Transverse colon (tissue), 4 donors: ENCODE data around the gene STX8. TPM values are rescaled to one million over a fixed set of nuclear protein-coding genes. Genes with fewer than 3 reads are reported as not detected.

ENCODE experiments used
- DNase-seq: peaks from one replicate; pipeline ENCODE4 v3.0.0-alpha.2; 2019
- H3K27ac ChIP-seq, 4 donors: fragments of 200-600 bp; sonication (generic); 2 replicates each; pipeline ENCODE4 v1.5.1; 2016 to 2018; ENCODE audit warnings: inconsistent platforms in 4 of 4
- H3K27me3 ChIP-seq: fragments of 200-600 bp; sonication (generic); 2 replicates; pipeline ENCODE4 v1.5.1; 2017; ENCODE audit warnings: inconsistent platforms
- H3K36me3 ChIP-seq, 4 donors: fragments of 200-600 bp; sonication (generic); 2 replicates each; pipeline ENCODE4 v1.5.1; 2017 to 2019; ENCODE audit warnings: inconsistent platforms in 4 of 4
- H3K4me1 ChIP-seq, 4 donors: fragments of 200-600 bp; sonication (generic); 2 replicates each; pipeline ENCODE4 v1.5.1; 2017 to 2020; ENCODE audit warnings: inconsistent platforms in 4 of 4
- H3K4me3 ChIP-seq, 4 donors: fragments of 200-600 bp; sonication (generic); 1 replicate in 1 of 4; 2 replicates in 3 of 4; pipeline versions ENCODE4 v1.5.1 to v1.6.1; 2017 to 2019; ENCODE audit warnings: inconsistent platforms in 4 of 4
- H3K9me3 ChIP-seq, 2 donors: fragments of 200-600 bp; sonication (generic); 2 replicates each; pipeline ENCODE4 v1.5.1; 2017 to 2019; ENCODE audit warnings: inconsistent platforms in 2 of 2
- EP300 ChIP-seq: sonication (generic); formaldehyde crosslinking; IDR thresholded peaks from one replicate; pipeline ENCODE4 v1.6.1; 2017; ENCODE audit warnings: antibody characterized with exemption, low read depth
- POLR2A ChIP-seq: fragments of 450-650 bp; IDR thresholded peaks from one replicate; pipeline ENCODE4 v1.6.1; 2016; ENCODE audit warnings: antibody characterized with exemption, mild to moderate bottlenecking, moderate library complexity
- POLR2AphosphoS5 ChIP-seq, 3 donors: sonication (generic); formaldehyde crosslinking; IDR thresholded peaks; one replicate each; pipeline ENCODE4 v1.6.1; 2016; ENCODE audit warnings: antibody characterized with exemption in 3 of 3
- WGBS, 2 donors: methylation state at CpG; one replicate each; pipeline ENCODE4 v1.1.5; 2018; ENCODE audit warnings: low coverage in 1 of 2; 5-methylcytosine and 5-hydroxymethylcytosine counted together
- in situ Hi-C, 4 donors: fragments of 200-750 bp; cut with MboI; loops; one replicate each; pipeline versions ENCODE4 v1.15.0 to v1.15.1; 2017; ENCODE audit warnings: low sequenced_read_pairs in 3 of 4, low pct_ligation_motif_present in 1 of 4, low pct_unique_long_range_greater_than_20kb in 1 of 4
- intact Hi-C: fragments of 100-400 bp; cut with DNase I; formaldehyde crosslinking; loops from one replicate; pipeline ENCODE4 v1.15.1; 2023; ENCODE audit warnings: low total_unique reads
- total RNA-seq, 4 donors: library from RNA; depleted of rRNA; stranded (reverse); fragments of >200 nt; gene quantifications; one replicate each; pipeline ENCODE4 v1.1.0, GENCODE V29; 2016
- TF ChIP-seq, protein P1 (sequence below), 5 experiments: fragments of 200-600 bp in 3 of 5; fragments of 450-650 bp in 2 of 5; sonication (generic) in 3 of 5; IDR thresholded peaks; 1 replicate in 2 of 5; 2 replicates in 3 of 5; pipeline ENCODE4 v1.5.1; 2016 to 2017; ENCODE audit warnings: antibody characterized with exemption in 5 of 5, inconsistent platforms in 3 of 5, mild to moderate bottlenecking in 2 of 5, moderate library complexity in 1 of 5

STX8 gene
- total RNA-seq, 4 donors from 2014 or later = 18.0 to 53.8 (median 38.3) TPM

DNA sequence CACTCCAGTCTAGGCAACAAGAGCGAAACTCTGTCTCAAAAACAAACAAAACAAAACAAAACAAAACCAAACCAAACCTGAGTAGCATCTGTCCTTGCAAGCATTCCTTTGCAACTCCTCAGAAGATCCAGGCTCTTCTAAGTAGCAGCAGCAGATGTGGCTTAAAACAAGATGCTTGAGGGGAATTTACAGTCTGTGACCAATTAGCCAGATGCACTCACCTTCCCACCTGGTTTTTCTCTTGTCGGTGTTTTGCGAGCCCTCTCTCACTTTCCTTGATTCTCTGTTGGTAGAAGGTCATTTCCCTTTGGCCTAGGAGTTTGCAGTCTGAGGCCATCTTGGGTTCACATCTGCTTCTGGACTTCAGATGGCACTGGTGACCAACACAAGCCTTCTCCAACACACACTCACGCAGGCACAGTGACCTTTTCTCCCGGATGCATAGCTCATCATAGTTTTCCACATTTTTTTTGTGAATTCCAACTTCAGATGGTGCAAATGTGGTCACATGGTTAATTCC lies 276.8 kb downstream of the STX8 start:
- no peak for DNase-seq
- no peaks in the 10 kb centered on the region for H3K9me3 ChIP-seq
- H3K4me1 ChIP-seq = peaks cover 0 to 4% (median 0%) of the 10 kb centered on the region in 4 donors
- WGBS, 2 donors = 81 to 94% methylated on average over 5 of the region's 5 CpGs
- in situ Hi-C loops = loop anchor here in 1 of 4 donors (25.0 kb wide), 1 partner anchor 287 kb away; the partner anchor contains the start of gene NTN1
- H3K27me3 ChIP-seq = no peaks in the 10 kb centered on the region
- H3K27ac ChIP-seq = no peak overlapping the region
- intact Hi-C loops = loop anchor here (10.0 kb wide), 1 partner anchor 294 kb away; no protein-coding TSS in a partner anchor
- TF ChIP-seq EP300 (no peak), POLR2A (no peak), POLR2AphosphoS5 (IDR thresholded peaks at IDR 0.05) (no peak)
- TF ChIP-seq, protein P1, sequence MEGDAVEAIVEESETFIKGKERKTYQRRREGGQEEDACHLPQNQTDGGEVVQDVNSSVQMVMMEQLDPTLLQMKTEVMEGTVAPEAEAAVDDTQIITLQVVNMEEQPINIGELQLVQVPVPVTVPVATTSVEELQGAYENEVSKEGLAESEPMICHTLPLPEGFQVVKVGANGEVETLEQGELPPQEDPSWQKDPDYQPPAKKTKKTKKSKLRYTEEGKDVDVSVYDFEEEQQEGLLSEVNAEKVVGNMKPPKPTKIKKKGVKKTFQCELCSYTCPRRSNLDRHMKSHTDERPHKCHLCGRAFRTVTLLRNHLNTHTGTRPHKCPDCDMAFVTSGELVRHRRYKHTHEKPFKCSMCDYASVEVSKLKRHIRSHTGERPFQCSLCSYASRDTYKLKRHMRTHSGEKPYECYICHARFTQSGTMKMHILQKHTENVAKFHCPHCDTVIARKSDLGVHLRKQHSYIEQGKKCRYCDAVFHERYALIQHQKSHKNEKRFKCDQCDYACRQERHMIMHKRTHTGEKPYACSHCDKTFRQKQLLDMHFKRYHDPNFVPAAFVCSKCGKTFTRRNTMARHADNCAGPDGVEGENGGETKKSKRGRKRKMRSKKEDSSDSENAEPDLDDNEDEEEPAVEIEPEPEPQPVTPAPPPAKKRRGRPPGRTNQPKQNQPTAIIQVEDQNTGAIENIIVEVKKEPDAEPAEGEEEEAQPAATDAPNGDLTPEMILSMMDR (IDR thresholded peaks at IDR 0.05) = no peak
- no peak overlapping the region for H3K4me3 ChIP-seq
- no peaks in the 10 kb centered on the region for H3K36me3 ChIP-seq

DNA sequence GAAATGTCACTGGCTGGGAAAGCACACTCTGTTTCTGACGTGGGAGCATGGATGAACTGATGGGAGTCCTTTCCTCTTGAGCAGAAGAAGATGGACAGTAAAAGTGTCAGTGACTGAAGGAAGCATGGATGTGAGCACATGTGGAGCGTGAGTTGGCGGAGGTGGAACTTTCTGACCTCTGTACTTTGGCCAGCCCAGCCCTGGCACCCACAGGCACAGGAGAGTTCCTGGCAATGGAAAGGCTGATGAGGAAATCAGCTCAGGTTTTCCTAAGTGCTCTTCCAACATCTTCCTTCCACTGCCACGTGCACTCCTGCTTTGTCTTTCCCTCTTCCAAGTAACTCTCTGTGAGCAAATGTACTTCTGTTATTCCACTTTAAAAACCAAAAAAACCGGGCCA lies 277.5 kb downstream of the STX8 start:
- 68% methylated on average over 2 to 5 of the region's 5 CpGs for WGBS, 2 donors
- no peaks in the 10 kb centered on the region for H3K9me3 ChIP-seq
- H3K4me1 ChIP-seq = peaks cover 0 to 6% (median 2%) of the 10 kb centered on the region in 4 donors
- no peak overlapping the region for H3K27ac ChIP-seq
- no peaks in the 10 kb centered on the region for H3K27me3 ChIP-seq
- no peak overlapping the region for H3K4me3 ChIP-seq
- peak; percentile 37 for DNase-seq
- intact Hi-C loops = loop anchor here (10.0 kb wide), 1 partner anchor 293 kb away; no protein-coding TSS in a partner anchor
- in situ Hi-C loops = loop anchor here in 1 of 4 donors (25.0 kb wide), 1 partner anchor 286 kb away; the partner anchor contains the start of gene NTN1
- H3K36me3 ChIP-seq = no peaks in the 10 kb centered on the region
- TF ChIP-seq EP300 (no peak), POLR2A (no peak), POLR2AphosphoS5 (IDR thresholded peaks at IDR 0.05) (no peak)
- TF ChIP-seq, protein P1 (IDR thresholded peaks at IDR 0.05) = no peak

DNA sequence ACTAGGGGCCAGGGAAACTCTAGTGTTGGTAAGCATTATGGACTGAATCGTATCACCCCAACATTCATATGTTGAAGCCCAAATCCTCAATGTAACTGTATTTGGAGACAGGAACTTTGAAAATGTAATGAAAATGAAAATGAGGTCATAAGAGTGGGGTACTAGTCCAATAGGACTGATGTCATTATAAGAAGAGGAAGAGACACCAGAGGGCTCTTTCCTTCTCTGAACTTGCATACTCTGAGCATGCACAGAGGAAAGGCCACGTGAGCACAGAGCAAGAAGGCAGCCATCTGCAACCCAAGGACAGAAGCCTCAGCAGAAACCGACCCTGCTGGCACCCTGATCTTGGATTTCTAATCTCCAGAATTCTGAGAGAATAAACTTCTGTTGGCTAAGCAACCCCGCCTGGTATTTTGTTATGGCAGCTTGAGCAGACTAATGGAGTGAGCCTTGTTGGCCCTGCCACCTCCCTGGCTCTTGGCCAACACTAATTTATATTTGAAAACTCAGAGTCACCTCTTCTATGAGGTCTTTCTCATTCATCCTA lies 280.9 kb downstream of the STX8 start:
- WGBS, 2 donors = 90 to 91% methylated on average over 2 to 4 of the region's 4 CpGs
- Histone ChIP-seq H3K27ac (no peak overlapping the region), H3K4me1 (peaks cover 7 to 20% (median 13%) of the 10 kb centered on the region in 4 donors), H3K4me3 (no peak overlapping the region), H3K9me3 (no peaks in the 10 kb centered on the region), H3K27me3 (no peaks in the 10 kb centered on the region), H3K36me3 (no peaks in the 10 kb centered on the region)
- in situ Hi-C loops (loop anchor here in 1 of 4 donors (25.0 kb wide), 1 partner anchor 282 kb away; the partner anchor contains the start of gene NTN1), intact Hi-C loops (loop anchor here (10.0 kb wide), 1 partner anchor 290 kb away; no protein-coding TSS in a partner anchor)
- no peak for DNase-seq
- TF ChIP-seq, protein P1 (IDR thresholded peaks at IDR 0.05) = no peak
- TF ChIP-seq POLR2A (no peak), EP300 (no peak), POLR2AphosphoS5 (IDR thresholded peaks at IDR 0.05) (no peak)

DNA sequence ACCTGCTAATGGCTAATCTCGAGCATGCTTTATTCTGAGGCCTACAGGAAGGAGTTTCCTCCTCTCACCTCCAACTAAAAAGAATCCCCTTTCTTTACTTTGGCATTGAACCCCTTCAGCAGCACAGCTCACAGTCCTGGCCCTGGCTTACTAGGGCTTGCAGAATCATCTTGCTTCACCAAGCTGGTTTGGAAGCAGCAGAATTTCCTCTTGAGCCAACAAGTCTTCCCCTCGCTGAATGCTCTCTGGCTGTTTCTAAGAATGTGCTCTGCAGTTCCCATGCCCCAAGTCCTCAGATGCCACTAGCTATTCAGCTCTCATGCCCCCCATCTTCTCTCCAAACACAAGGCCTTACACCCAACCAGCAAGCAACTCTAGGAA lies 283.1 kb downstream of the STX8 start:
- TF ChIP-seq POLR2AphosphoS5 (IDR thresholded peaks at IDR 0.05) = no peak
- TF ChIP-seq, protein P1 (IDR thresholded peaks at IDR 0.05) = no peak
- no peak for TF ChIP-seq EP300
- no peak for TF ChIP-seq POLR2A
- no peaks in the 10 kb centered on the region for H3K36me3 ChIP-seq
- peaks cover 7 to 16% (median 13%) of the 10 kb centered on the region in 4 donors for H3K4me1 ChIP-seq
- 40 to 66% methylated on average over 1 to 2 of the region's 2 CpGs for WGBS, 2 donors
- no peaks in the 10 kb centered on the region for H3K9me3 ChIP-seq
- no peaks in the 10 kb centered on the region for H3K27me3 ChIP-seq
- intact Hi-C loops (loop anchor here (10.0 kb wide), 1 partner anchor 288 kb away; no protein-coding TSS in a partner anchor), in situ Hi-C loops (loop anchor here in 1 of 4 donors (25.0 kb wide), 1 partner anchor 280 kb away; the partner anchor contains the start of gene NTN1)
- H3K27ac ChIP-seq = peak overlapping the region; percentile 50 to 66 (median 60)
- H3K4me3 ChIP-seq = no peak overlapping the region
- DNase-seq = no peak
